Neural progenitor cell (in vitro differentiated cells): ENCODE data around the gene ABLIM2. TPM values are rescaled to one million over a fixed set of nuclear protein-coding genes. Genes with fewer than 3 reads are reported as not detected.

Experiments used
- DNase-seq: peaks from one replicate; pipeline ENCODE4 v3.0.0-alpha.2; 2016; ENCODE audit warnings: low spot score
- H2AFZ ChIP-seq: fragments of 200-600 bp; sonication (generic); replicated peaks from 2 replicates; pipeline ENCODE4 v1.6.1; 2016; ENCODE audit warnings: antibody characterized with exemption
- H3F3A ChIP-seq: fragments of 200-600 bp; sonication (generic); 2 replicates; pipeline ENCODE4 v1.6.1; 2016; ENCODE audit warnings: antibody characterized with exemption, low read depth
- H3K27ac ChIP-seq: fragments of 200-600 bp; sonication (generic); 2 replicates; pipeline ENCODE4 v1.5.1; 2016; ENCODE audit warnings: mild to moderate bottlenecking
- H3K27me3 ChIP-seq: fragments of 200-600 bp; sonication (generic); 2 replicates; pipeline ENCODE4 v1.6.1; 2016; ENCODE audit warnings: mild to moderate bottlenecking, moderate library complexity
- H3K36me3 ChIP-seq: fragments of 200-600 bp; sonication (generic); 2 replicates; pipeline ENCODE4 v1.5.1; 2016
- H3K4me1 ChIP-seq: fragments of 200-600 bp; sonication (generic); 2 replicates; pipeline ENCODE4 v1.6.1; 2016; ENCODE audit warnings: mixed run types
- H3K4me2 ChIP-seq: fragments of 200-600 bp; sonication (generic); 2 replicates; pipeline ENCODE4 v1.6.1; 2016
- H3K4me3 ChIP-seq: fragments of 200-600 bp; sonication (generic); 2 replicates; pipeline ENCODE4 v1.5.1; 2016
- H3K79me2 ChIP-seq: fragments of 200-600 bp; sonication (generic); 2 replicates; pipeline ENCODE4 v1.6.1; 2016; ENCODE audit warnings: low read depth
- H3K9ac ChIP-seq: fragments of 200-600 bp; sonication (generic); 2 replicates; pipeline ENCODE4 v1.6.1; 2016
- H3K9me3 ChIP-seq: fragments of 200-600 bp; sonication (generic); 2 replicates; pipeline ENCODE4 v1.5.1; 2016; ENCODE audit warnings: low read depth
- H4K20me1 ChIP-seq: fragments of 200-600 bp; sonication (generic); 2 replicates; pipeline ENCODE4 v1.6.1; 2016; ENCODE audit warnings: low read depth
- H3K27ac Mint-ChIP-seq: 3 replicates; pipeline ENCODE4 v1.8.0; 2021; ENCODE audit warnings: mixed read lengths
- H3K27me3 Mint-ChIP-seq: 2 replicates; pipeline ENCODE4 v1.8.0; 2022; ENCODE audit warnings: low read depth, mild to moderate bottlenecking, inconsistent platforms, moderate library complexity, mixed read lengths; ENCODE audit not compliant: insufficient read depth
- H3K36me3 Mint-ChIP-seq: 3 replicates; pipeline ENCODE4 v1.8.0; 2021; ENCODE audit warnings: mixed read lengths
- H3K4me1 Mint-ChIP-seq: 3 replicates; pipeline ENCODE4 v1.8.0; 2021; ENCODE audit warnings: mixed read lengths
- H3K4me3 Mint-ChIP-seq: 3 replicates; pipeline ENCODE4 v1.8.0; 2021; ENCODE audit warnings: mild to moderate bottlenecking, moderate library complexity, mixed read lengths
- H3K9me3 Mint-ChIP-seq: 3 replicates; pipeline ENCODE4 v1.8.0; 2020; ENCODE audit warnings: mixed read lengths
- CTCF ChIP-seq: fragments of 200-600 bp; sonication (generic); IDR thresholded peaks from 2 replicates; pipeline ENCODE4 v1.5.1; 2017; ENCODE audit warnings: antibody characterized with exemption, mild to moderate bottlenecking
- EZH2 ChIP-seq: fragments of 200-600 bp; sonication (generic); IDR thresholded peaks from 2 replicates; pipeline ENCODE4 v1.6.1; 2017; ENCODE audit warnings: antibody characterized with exemption, mild to moderate bottlenecking, moderate library complexity
- EZH2phosphoT487 ChIP-seq: fragments of 200-600 bp; sonication (generic); IDR thresholded peaks from 2 replicates; pipeline ENCODE4 v1.6.1; 2017; ENCODE audit warnings: antibody characterized with exemption
- total RNA-seq: library from RNA; depleted of rRNA; stranded (reverse); fragments of >200 nt; gene quantifications from 2 replicates; pipeline ENCODE4 v1.2.3, GENCODE V29; 2015; ENCODE audit warnings: low replicate concordance

The ABLIM2 gene
- total RNA-seq, 1 donor from 2014 or later: 0.24 TPM

GRCh38 chr4:7956270-7956808 lies 202.3 kb downstream of the ABLIM2 start:
- no peaks in the 10 kb centered on the region for H3K36me3 ChIP-seq
- no peaks in the 10 kb centered on the region for H4K20me1 ChIP-seq
- no peak overlapping the region for H3K27ac ChIP-seq
- no peaks in the 10 kb centered on the region for H3K27me3 ChIP-seq
- H3K27ac Mint-ChIP-seq: no peak overlapping the region
- H2AFZ ChIP-seq: no peak overlapping the region
- TF ChIP-seq CTCF (no peak), EZH2 (no peak), EZH2phosphoT487 (no peak)
- peaks cover under 1% of the 10 kb centered on the region for H3K27me3 Mint-ChIP-seq
- no peaks in the 10 kb centered on the region for H3K4me1 ChIP-seq
- H3K4me1 Mint-ChIP-seq: peaks cover 10% of the 10 kb centered on the region
- no peak overlapping the region for H3K4me3 Mint-ChIP-seq
- no peaks in the 10 kb centered on the region for H3K36me3 Mint-ChIP-seq
- no peaks in the 10 kb centered on the region for H3K9me3 ChIP-seq
- H3K4me2 ChIP-seq: no peak overlapping the region
- peaks cover 7% of the 10 kb centered on the region for H3K9me3 Mint-ChIP-seq
- H3F3A ChIP-seq: no peaks in the 10 kb centered on the region
- no peak overlapping the region for H3K9ac ChIP-seq
- no peak for DNase-seq
- H3K79me2 ChIP-seq: no peaks in the 10 kb centered on the region
- no peak overlapping the region for H3K4me3 ChIP-seq

DNA sequence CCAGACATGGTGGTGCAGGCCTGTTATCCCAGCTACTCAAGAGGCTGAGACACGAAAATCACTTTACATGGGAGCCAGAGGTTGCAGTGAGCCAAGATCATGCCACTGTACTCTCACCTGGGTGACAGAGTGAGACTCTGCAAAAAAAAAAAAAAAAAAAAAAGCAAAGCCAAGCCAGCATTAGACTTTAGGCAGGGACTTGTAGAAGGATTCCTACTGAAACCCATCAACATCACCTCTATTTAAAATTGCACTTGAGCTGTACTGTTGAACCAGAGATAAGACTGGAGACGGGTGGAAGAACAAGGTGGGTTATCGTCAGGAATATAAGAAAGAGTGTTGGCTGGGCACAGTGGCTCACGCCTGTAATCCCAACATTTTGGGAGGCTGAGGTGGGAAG lies 203.2 kb downstream of the ABLIM2 start:
- Histone ChIP-seq H3K9me3 (no peaks in the 10 kb centered on the region), H3K36me3 (no peaks in the 10 kb centered on the region), H3K9ac (no peak overlapping the region), H2AFZ (no peak overlapping the region), H3K4me2 (no peak overlapping the region), H3K4me1 (no peaks in the 10 kb centered on the region), H3K79me2 (no peaks in the 10 kb centered on the region), H3F3A (no peaks in the 10 kb centered on the region), H4K20me1 (no peaks in the 10 kb centered on the region), H3K27ac (no peak overlapping the region), H3K27me3 (no peaks in the 10 kb centered on the region), H3K4me3 (no peak overlapping the region)
- no peak overlapping the region for H3K27ac Mint-ChIP-seq
- no peak for DNase-seq
- peaks cover 2% of the 10 kb centered on the region for H3K27me3 Mint-ChIP-seq
- no peak for TF ChIP-seq EZH2phosphoT487
- peaks cover 12% of the 10 kb centered on the region for H3K9me3 Mint-ChIP-seq
- H3K4me3 Mint-ChIP-seq: no peak overlapping the region
- H3K4me1 Mint-ChIP-seq: peaks cover 5% of the 10 kb centered on the region
- H3K36me3 Mint-ChIP-seq: no peaks in the 10 kb centered on the region

DNA sequence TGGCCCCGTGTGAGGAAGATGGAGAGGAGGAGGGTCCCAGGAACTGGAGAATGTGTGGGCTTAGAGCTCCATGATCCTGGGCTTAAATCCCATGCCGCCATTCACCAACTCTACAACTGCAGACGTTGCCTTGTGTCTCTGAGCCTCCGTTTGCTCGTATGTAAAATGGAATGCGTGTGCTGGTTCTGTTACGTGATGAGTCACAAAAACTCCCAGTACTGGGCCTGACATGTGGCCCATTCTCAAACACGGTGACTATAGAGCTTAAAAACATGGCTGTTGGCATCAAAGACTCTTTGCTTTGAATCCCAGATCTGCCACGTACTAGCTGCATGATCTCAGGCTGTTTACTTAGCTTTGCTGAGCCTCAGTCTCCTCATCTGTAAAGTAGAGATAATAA lies 206.0 kb downstream of the ABLIM2 start:
- no peaks in the 10 kb centered on the region for H3K9me3 ChIP-seq
- H3K27ac Mint-ChIP-seq: no peak overlapping the region
- H3K27me3 Mint-ChIP-seq: peaks cover 5% of the 10 kb centered on the region
- no peak overlapping the region for H3K27ac ChIP-seq
- H4K20me1 ChIP-seq: no peaks in the 10 kb centered on the region
- H3K9me3 Mint-ChIP-seq: peaks cover 12% of the 10 kb centered on the region
- H3K79me2 ChIP-seq: no peaks in the 10 kb centered on the region
- no peaks in the 10 kb centered on the region for H3K27me3 ChIP-seq
- H3K36me3 ChIP-seq: no peaks in the 10 kb centered on the region
- no peak overlapping the region for H3K4me2 ChIP-seq
- H3F3A ChIP-seq: no peaks in the 10 kb centered on the region
- H3K9ac ChIP-seq: no peak overlapping the region
- TF ChIP-seq EZH2phosphoT487 (no peak), EZH2 (no peak), CTCF (no peak)
- no peak overlapping the region for H2AFZ ChIP-seq
- peaks cover 5% of the 10 kb centered on the region for H3K4me1 Mint-ChIP-seq
- no peaks in the 10 kb centered on the region for H3K4me1 ChIP-seq
- H3K4me3 ChIP-seq: no peak overlapping the region
- no peak overlapping the region for H3K4me3 Mint-ChIP-seq
- no peak for DNase-seq
- H3K36me3 Mint-ChIP-seq: no peaks in the 10 kb centered on the region

DNA sequence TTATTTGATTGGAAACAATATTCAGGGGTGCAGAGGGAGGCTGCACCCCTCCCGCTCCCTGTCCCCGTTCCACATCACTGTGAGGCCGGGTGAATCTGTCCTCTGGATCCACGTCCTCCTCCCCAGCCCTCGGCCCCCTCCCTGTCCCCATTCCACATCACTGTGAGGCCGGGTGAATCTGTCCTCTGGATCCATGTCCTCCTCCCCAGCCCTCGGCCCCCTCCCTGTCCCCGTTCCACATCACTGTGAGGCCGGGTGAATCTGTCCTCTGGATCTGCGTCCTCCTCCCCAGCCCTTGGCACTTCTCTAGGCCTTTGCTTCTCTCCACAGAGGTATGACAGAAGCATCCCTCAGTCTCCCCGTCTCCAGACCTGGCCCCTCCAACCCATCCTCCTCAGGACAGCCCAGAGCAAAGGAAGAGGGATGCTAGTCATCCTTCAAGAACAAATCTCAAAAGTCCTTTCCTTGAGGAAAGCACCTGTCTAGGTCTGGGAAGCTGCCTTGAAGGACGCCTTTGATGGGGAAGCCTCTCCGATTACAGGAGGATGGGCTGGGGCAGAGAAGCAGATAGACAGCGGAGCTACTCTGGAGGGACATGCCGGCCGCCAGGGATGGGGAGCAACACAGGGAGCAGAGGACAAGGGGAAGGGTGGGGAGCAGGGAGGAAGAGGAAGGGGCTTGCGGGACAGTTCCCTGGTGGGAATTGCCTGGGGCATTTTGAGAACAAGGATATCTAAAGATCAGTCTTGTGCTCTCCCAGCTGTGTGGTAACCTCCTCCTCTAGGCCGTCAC lies 208.1 kb downstream of the ABLIM2 start:
- DNase-seq: no peak
- H4K20me1 ChIP-seq: no peaks in the 10 kb centered on the region
- no peak overlapping the region for H3K9ac ChIP-seq
- peak overlapping the region; percentile 30 for H3K4me3 Mint-ChIP-seq
- no peak overlapping the region for H3K27ac ChIP-seq
- H3F3A ChIP-seq: no peaks in the 10 kb centered on the region
- H3K27me3 Mint-ChIP-seq: peaks cover 5% of the 10 kb centered on the region
- H3K79me2 ChIP-seq: no peaks in the 10 kb centered on the region
- H3K4me1 Mint-ChIP-seq: peaks cover 8% of the 10 kb centered on the region
- no peak overlapping the region for H3K4me3 ChIP-seq
- no peak overlapping the region for H3K4me2 ChIP-seq
- H3K4me1 ChIP-seq: no peaks in the 10 kb centered on the region
- no peak overlapping the region for H2AFZ ChIP-seq
- H3K36me3 ChIP-seq: no peaks in the 10 kb centered on the region
- TF ChIP-seq CTCF: no peak
- TF ChIP-seq EZH2: no peak
- no peak for TF ChIP-seq EZH2phosphoT487
- H3K27me3 ChIP-seq: no peaks in the 10 kb centered on the region
- H3K36me3 Mint-ChIP-seq: no peaks in the 10 kb centered on the region
- H3K27ac Mint-ChIP-seq: peak overlapping the region; percentile 21
- H3K9me3 ChIP-seq: no peaks in the 10 kb centered on the region
- H3K9me3 Mint-ChIP-seq: peaks cover 12% of the 10 kb centered on the region
